ENCODE measurements around the gene SRC. TPM values are rescaled to one million over a fixed set of nuclear protein-coding genes. Genes with fewer than 3 reads are reported as not detected.
A peak's percentile ranks its signal among the peaks of the same experiment; 100 is the strongest.

The SRC gene
- total RNA-seq, 1 experiment from 2014 or later = 55.6 TPM

DNA sequence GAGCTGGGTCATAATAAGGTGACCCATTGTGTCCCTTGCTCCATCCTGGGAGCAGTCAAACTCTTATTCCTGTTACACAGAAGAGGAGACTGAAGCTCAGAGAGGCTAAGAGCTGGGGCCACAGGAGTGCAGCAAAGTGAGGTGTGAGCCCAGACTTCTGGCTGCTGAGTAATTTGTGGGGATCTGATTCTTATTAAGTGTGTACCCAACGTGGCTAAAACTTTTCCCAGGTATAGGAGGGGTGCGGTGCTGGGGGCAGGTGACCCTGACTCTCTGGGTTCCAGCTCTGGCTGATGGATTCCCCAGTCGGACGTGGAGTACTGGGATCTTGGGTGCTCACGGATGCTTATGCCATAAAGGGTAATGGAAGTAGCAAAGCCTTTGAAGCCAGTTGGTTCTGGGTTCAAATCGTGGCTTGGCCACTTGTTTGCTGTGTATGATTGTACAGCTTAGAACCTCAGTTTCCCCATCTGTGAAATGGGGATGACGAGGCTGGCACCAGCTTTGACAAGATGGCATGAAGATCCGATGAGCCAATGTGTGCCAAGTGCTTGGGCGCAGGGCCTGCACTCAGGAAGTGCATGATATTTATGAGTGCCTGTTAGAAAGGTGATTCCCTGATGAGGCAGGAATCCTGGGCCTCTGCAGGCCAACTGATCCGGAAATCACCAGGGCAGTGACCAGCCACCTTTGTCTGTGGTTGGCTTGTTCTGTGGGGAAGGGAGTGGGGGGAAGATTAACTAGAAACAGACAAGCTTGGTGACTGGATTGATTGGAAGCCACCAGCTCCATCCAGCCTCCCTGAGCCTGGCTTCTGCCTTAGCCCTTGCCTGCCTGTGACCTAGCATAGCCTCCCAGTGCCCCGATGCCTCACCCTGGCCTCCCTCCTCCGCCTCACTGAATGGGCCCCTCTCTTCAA is 6.0 kb downstream of the SRC start:
- Histone ChIP-seq H3K4me2 (ENCODE audit: low read length) (no peak overlapping the region), H3F3A (ENCODE audit: low read length, unreplicated experiment) (no peaks in the 10 kb centered on the region), H3K27me3 (ENCODE audit: low read length) (no peaks in the 10 kb centered on the region), H2AFZ (ENCODE audit: low read length) (no peak overlapping the region), H3K27ac (ENCODE audit: low read length) (no peak overlapping the region), H4K20me1 (ENCODE audit: low read length) (peaks cover 40% of the 10 kb centered on the region), H3K9me2 (replicated peaks; ENCODE audit: low read length) (no peaks in the 10 kb centered on the region), H3K4me3 (ENCODE audit: low read length) (no peak overlapping the region), H3K79me2 (ENCODE audit: low read length) (peaks cover 100% of the 10 kb centered on the region), H3K36me3 (ENCODE audit: low read depth, low read length) (peaks cover 8% of the 10 kb centered on the region; the same call in 1 of the 2 replicates), H3K4me1 (ENCODE audit: insufficient read depth, low read length) (peaks cover 21% of the 10 kb centered on the region), H3K9ac (ENCODE audit: low read length) (no peak overlapping the region), H3K9me3 (ENCODE audit: low read length) (no peaks in the 10 kb centered on the region)
- intact Hi-C loops (cut with micrococcal nuclease) = no loop called here
- BruUV-seq (replicated peaks) = no TSS peak
- TF ChIP-seq, protein P1, sequence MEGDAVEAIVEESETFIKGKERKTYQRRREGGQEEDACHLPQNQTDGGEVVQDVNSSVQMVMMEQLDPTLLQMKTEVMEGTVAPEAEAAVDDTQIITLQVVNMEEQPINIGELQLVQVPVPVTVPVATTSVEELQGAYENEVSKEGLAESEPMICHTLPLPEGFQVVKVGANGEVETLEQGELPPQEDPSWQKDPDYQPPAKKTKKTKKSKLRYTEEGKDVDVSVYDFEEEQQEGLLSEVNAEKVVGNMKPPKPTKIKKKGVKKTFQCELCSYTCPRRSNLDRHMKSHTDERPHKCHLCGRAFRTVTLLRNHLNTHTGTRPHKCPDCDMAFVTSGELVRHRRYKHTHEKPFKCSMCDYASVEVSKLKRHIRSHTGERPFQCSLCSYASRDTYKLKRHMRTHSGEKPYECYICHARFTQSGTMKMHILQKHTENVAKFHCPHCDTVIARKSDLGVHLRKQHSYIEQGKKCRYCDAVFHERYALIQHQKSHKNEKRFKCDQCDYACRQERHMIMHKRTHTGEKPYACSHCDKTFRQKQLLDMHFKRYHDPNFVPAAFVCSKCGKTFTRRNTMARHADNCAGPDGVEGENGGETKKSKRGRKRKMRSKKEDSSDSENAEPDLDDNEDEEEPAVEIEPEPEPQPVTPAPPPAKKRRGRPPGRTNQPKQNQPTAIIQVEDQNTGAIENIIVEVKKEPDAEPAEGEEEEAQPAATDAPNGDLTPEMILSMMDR (conservative IDR thresholded peaks at IDR 0.05; ENCODE audit: low read depth, low read length) = no peak
- TF ChIP-seq EZH2phosphoT487 (IDR thresholded peaks at IDR 0.05; ENCODE audit: borderline replicate concordance, low read length) = no peak
- no peak for TF ChIP-seq EZH2 (IDR thresholded peaks at IDR 0.05; ENCODE audit: low read length, unreplicated experiment)
- POLR2A ChIA-PET (ENCODE audit: unreplicated experiment) = no interaction called here
- no peak for DNase-seq
- CTCF ChIA-PET = no interaction called here
- ATAC-seq = peak; percentile 37

DNA sequence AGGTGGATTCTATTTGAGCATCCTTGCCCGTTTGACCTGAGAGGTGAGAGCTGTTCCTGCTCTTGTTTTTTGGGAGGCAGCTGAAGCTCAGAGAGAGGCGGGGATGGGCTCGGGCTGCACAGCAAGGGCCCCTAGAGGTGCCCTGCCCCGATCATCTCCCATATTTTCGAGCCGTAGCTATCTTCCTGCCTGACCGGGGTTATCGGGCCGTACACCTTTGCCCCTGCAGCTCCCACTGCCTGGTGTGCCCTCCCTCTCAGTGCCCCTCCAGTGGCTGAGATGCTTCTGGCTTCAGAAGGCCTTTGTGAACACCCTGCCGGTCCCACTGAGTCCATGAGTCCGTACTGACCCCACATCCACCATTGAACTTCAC is 6.7 kb downstream of the SRC start:
- H3K9me2 ChIP-seq (replicated peaks; ENCODE audit: low read length) = no peaks in the 10 kb centered on the region
- POLR2A ChIA-PET (ENCODE audit: unreplicated experiment) = no interaction called here
- H3K4me1 ChIP-seq (ENCODE audit: insufficient read depth, low read length) = peaks cover 16% of the 10 kb centered on the region
- H3K4me2 ChIP-seq (ENCODE audit: low read length) = no peak overlapping the region
- no peak overlapping the region for H3K27ac ChIP-seq (ENCODE audit: low read length)
- no peak for DNase-seq
- H3K9ac ChIP-seq (ENCODE audit: low read length) = no peak overlapping the region
- H3F3A ChIP-seq (ENCODE audit: low read length, unreplicated experiment) = no peaks in the 10 kb centered on the region
- no peak overlapping the region for H2AFZ ChIP-seq (ENCODE audit: low read length)
- CTCF ChIA-PET = no interaction called here
- no peak overlapping the region for H3K4me3 ChIP-seq (ENCODE audit: low read length)
- H3K9me3 ChIP-seq (ENCODE audit: low read length) = no peaks in the 10 kb centered on the region
- peaks cover 42% of the 10 kb centered on the region for H4K20me1 ChIP-seq (ENCODE audit: low read length)
- no peak for ATAC-seq
- H3K27me3 ChIP-seq (ENCODE audit: low read length) = no peaks in the 10 kb centered on the region
- intact Hi-C loops (cut with micrococcal nuclease) = no loop called here
- peaks cover 100% of the 10 kb centered on the region for H3K79me2 ChIP-seq (ENCODE audit: low read length)
- TF ChIP-seq EZH2phosphoT487 (IDR thresholded peaks at IDR 0.05; ENCODE audit: borderline replicate concordance, low read length) (no peak), EZH2 (IDR thresholded peaks at IDR 0.05; ENCODE audit: low read length, unreplicated experiment) (no peak)
- TF ChIP-seq, protein P1 (conservative IDR thresholded peaks at IDR 0.05; ENCODE audit: low read depth, low read length) = no peak
- BruUV-seq (replicated peaks) = no TSS peak
- H3K36me3 ChIP-seq (ENCODE audit: low read depth, low read length) = peaks cover 8% of the 10 kb centered on the region; the same call in 1 of the 2 replicates

DNA sequence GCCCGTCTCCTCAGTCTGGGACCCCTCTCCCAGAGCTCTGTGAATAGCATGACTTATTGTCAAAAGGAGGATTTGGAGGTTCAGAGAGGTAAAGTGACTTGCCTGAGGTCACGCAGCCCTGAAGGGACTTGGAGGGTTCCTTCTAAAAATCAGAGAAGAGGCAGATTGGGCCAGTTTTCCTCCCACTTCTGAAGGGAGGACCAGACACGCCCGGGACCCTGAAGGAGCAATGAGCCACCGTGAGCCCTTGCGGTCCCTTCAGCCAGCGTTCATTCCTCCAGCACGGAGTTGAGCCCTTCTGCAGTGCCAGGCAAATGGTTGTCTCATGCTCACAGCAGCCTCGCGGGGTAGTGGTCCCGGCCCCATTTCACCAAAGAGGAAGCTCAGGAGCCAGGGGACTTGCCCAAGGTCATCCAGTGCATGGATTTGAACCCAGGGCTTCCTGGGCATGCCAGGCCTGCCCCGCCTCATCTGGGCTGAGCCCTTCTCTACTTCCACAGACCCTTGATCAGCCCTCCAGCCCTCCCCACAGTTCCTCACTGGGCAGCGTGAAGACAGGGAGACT is 7.4 kb downstream of the SRC start:
- peaks cover 100% of the 10 kb centered on the region for H3K79me2 ChIP-seq (ENCODE audit: low read length)
- ATAC-seq = no peak
- no peak for DNase-seq
- H3K9ac ChIP-seq (ENCODE audit: low read length) = no peak overlapping the region
- no peaks in the 10 kb centered on the region for H3F3A ChIP-seq (ENCODE audit: low read length, unreplicated experiment)
- H3K4me2 ChIP-seq (ENCODE audit: low read length) = no peak overlapping the region
- H3K4me1 ChIP-seq (ENCODE audit: insufficient read depth, low read length) = peaks cover 22% of the 10 kb centered on the region
- H3K9me3 ChIP-seq (ENCODE audit: low read length) = no peaks in the 10 kb centered on the region
- no peak overlapping the region for H3K4me3 ChIP-seq (ENCODE audit: low read length)
- H3K27me3 ChIP-seq (ENCODE audit: low read length) = no peaks in the 10 kb centered on the region
- no peak overlapping the region for H3K27ac ChIP-seq (ENCODE audit: low read length)
- peaks cover 45% of the 10 kb centered on the region for H4K20me1 ChIP-seq (ENCODE audit: low read length)
- BruUV-seq (replicated peaks) = no TSS peak
- POLR2A ChIA-PET (ENCODE audit: unreplicated experiment) = no interaction called here
- H3K36me3 ChIP-seq (ENCODE audit: low read depth, low read length) = peaks cover 8% of the 10 kb centered on the region; the same call in 1 of the 2 replicates
- no peak for TF ChIP-seq EZH2phosphoT487 (IDR thresholded peaks at IDR 0.05; ENCODE audit: borderline replicate concordance, low read length)
- TF ChIP-seq, protein P1 (conservative IDR thresholded peaks at IDR 0.05; ENCODE audit: low read depth, low read length) = no peak
- no peak for TF ChIP-seq EZH2 (IDR thresholded peaks at IDR 0.05; ENCODE audit: low read length, unreplicated experiment)
- H2AFZ ChIP-seq (ENCODE audit: low read length) = no peak overlapping the region
- CTCF ChIA-PET = no interaction called here
- no peaks in the 10 kb centered on the region for H3K9me2 ChIP-seq (replicated peaks; ENCODE audit: low read length)
- intact Hi-C loops (cut with micrococcal nuclease) = no loop called here

Data from PC-3 (cell line).